ENCODE measurements around the gene MKRN1.
A peak's percentile ranks its signal among the peaks of the same experiment; 100 is the strongest.
"Not testable (repeated sequence)": the region's sequence is repeated elsewhere in the genome, so short reads cannot be mapped to it uniquely, and the experiment has no call there.

Gene MKRN1

GRCh38 chr7:140484951-140485499, 5.7 kb upstream of the MKRN1 start:
- no peak for DNase-seq (ENCODE audit: low read depth, low spot score)

- no peak for DNase-seq (ENCODE audit: low read depth, low spot score)
Measured at GRCh38 chr7:140484479-140484878, 5.2 kb upstream of the MKRN1 start.

GRCh38 chr7:140479739-140480084, 407 bp upstream of the MKRN1 start:
- no peak for DNase-seq (ENCODE audit: low read depth, low spot score)

- peak; percentile 68 for DNase-seq (ENCODE audit: low read depth, low spot score)
Measured at GRCh38 chr7:140478246-140479061, 851 bp downstream of the MKRN1 start.

GRCh38 chr7:140476698-140477261, 2.5 kb downstream of the MKRN1 start:
- no peak for DNase-seq (ENCODE audit: low read depth, low spot score)

GRCh38 chr7:140475747-140476333, 3.5 kb downstream of the MKRN1 start:
- DNase-seq (ENCODE audit: low read depth, low spot score), result peak; percentile 51

GRCh38 chr7:140463111-140463510, 16.2 kb downstream of the MKRN1 start:
- no peak for DNase-seq (ENCODE audit: low read depth, low spot score)

- DNase-seq (ENCODE audit: low read depth, low spot score), result no peak
Measured at GRCh38 chr7:140458916-140459315, 20.4 kb downstream of the MKRN1 start.

- peak; percentile 28 for DNase-seq (ENCODE audit: low read depth, low spot score)
Measured at GRCh38 chr7:140458201-140458600, 21.1 kb downstream of the MKRN1 start.

GRCh38 chr7:140456551-140457051, 22.7 kb downstream of the MKRN1 start:
- DNase-seq (ENCODE audit: low read depth, low spot score), result no peak

- DNase-seq (ENCODE audit: low read depth, low spot score), result no peak
Measured at GRCh38 chr7:140455743-140456142, 23.6 kb downstream of the MKRN1 start.

GRCh38 chr7:140454657-140455015, 24.7 kb downstream of the MKRN1 start:
- DNase-seq (ENCODE audit: low read depth, low spot score), result no peak

GRCh38 chr7:140453785-140454656, 25.3 kb downstream of the MKRN1 start:
- DNase-seq (ENCODE audit: low read depth, low spot score), result not testable (repeated sequence)

GRCh38 chr7:140453273-140453672, 26.0 kb downstream of the MKRN1 start:
- DNase-seq (ENCODE audit: low read depth, low spot score), result no peak

- DNase-seq (ENCODE audit: low read depth, low spot score), result no peak
Measured at GRCh38 chr7:140451716-140452115, 27.6 kb downstream of the MKRN1 start.

GRCh38 chr7:140448781-140449480, 30.4 kb downstream of the MKRN1 start:
- DNase-seq (ENCODE audit: low read depth, low spot score), result no peak

- no peak for DNase-seq (ENCODE audit: low read depth, low spot score)
Measured at GRCh38 chr7:140447841-140448240, 31.5 kb downstream of the MKRN1 start.

- no peak for DNase-seq (ENCODE audit: low read depth, low spot score)
Measured at GRCh38 chr7:140446467-140446866, 32.8 kb downstream of the MKRN1 start.

GRCh38 chr7:140441519-140441918, 37.8 kb downstream of the MKRN1 start:
- no peak for DNase-seq (ENCODE audit: low read depth, low spot score)

GRCh38 chr7:140440593-140440992, 38.7 kb downstream of the MKRN1 start:
- no peak for DNase-seq (ENCODE audit: low read depth, low spot score)

- DNase-seq (ENCODE audit: low read depth, low spot score), result no peak
Measured at GRCh38 chr7:140439359-140439758, 39.9 kb downstream of the MKRN1 start.

All from astrocyte of the hippocampus (primary cell).